Measurements from ENCODE around the gene GPR160.

- TF ChIP-seq CTCF (IDR thresholded peaks at IDR 0.05; ENCODE audit: insufficient read depth, low read depth, low read length): no peak
- no peak for TF ChIP-seq EZH2 (IDR thresholded peaks at IDR 0.05; ENCODE audit: insufficient read depth, low read length)
Measured at GRCh38 chr3:170128977-170129431, 91.2 kb downstream of the GPR160 start.

Data from astrocyte (in vitro differentiated cells and primary cell).